ENCODE measurements around the gene UPP1. TPM values are rescaled to one million over a fixed set of nuclear protein-coding genes. Genes with fewer than 3 reads are reported as not detected.

Gene UPP1
- total RNA-seq, 1 donor from 2014 or later, result 3.3 TPM

DNA sequence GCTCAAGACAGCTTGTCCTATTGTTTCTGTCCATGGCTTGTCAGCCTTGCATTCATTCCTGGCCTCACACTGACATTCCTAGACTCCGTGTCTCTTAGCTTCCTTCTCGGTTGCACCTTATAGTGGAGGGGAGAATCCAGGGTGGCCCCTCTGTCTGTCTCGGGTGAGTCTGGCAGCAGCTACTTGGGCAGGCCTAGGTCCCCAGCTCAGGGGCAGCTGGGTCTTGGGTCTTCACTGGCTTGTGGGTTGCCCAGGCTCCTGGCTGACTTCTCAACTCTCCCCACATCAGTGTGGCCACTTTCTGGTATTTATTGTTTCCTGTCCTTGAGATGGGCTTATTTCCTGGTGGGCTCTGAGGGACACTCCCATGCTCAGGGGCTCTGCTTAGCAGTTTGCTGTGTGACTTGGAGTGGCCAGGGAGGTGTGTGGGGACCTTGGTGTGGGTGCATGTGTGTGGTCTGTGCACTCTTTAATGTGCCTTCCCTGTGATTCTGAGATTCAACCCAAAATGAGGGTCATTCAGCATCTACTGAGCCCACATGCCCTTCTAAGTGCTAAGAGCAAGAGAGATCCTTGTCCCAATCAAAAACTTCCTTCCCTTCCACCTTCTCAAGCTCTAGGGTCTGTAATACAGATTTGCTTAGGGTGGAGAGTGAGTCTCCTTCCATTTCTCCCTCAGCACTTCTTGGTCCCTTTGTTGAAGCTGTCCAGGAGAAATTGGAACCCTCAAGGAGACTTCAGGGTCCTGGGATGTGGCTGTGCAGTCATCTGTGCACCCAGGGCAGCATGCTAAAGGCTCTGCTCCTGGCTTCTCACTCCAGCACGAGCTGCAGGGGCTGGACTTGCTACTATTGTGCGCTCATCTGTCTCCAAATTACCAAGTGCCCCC, 20.1 kb downstream of the UPP1 start:
- H3K36me3 Mint-ChIP-seq (ENCODE audit: low read depth), result peaks cover 22% of the 10 kb centered on the region
- peaks cover 6% of the 10 kb centered on the region for H3K27me3 Mint-ChIP-seq
- no peak overlapping the region for H3K27ac Mint-ChIP-seq
- CTCF ChIA-PET, result interaction anchor here (1.0 to 3.9 kb wide), 13 partner anchors 8 to 257 kb away, joined by 3 to 108 read pairs (median 6); partner anchors contain the start of gene C7orf57
- H3K9me3 Mint-ChIP-seq, result no peaks in the 10 kb centered on the region
- no peak overlapping the region for H3K4me3 Mint-ChIP-seq
- TF ChIP-seq, protein P1, sequence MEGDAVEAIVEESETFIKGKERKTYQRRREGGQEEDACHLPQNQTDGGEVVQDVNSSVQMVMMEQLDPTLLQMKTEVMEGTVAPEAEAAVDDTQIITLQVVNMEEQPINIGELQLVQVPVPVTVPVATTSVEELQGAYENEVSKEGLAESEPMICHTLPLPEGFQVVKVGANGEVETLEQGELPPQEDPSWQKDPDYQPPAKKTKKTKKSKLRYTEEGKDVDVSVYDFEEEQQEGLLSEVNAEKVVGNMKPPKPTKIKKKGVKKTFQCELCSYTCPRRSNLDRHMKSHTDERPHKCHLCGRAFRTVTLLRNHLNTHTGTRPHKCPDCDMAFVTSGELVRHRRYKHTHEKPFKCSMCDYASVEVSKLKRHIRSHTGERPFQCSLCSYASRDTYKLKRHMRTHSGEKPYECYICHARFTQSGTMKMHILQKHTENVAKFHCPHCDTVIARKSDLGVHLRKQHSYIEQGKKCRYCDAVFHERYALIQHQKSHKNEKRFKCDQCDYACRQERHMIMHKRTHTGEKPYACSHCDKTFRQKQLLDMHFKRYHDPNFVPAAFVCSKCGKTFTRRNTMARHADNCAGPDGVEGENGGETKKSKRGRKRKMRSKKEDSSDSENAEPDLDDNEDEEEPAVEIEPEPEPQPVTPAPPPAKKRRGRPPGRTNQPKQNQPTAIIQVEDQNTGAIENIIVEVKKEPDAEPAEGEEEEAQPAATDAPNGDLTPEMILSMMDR (IDR thresholded peaks at IDR 0.05), result no peak
- POLR2A ChIA-PET, result interaction anchor here (1.2 kb wide), 1 partner anchor 117 kb away, joined by 11 read pairs; no protein-coding TSS in a partner anchor
- ATAC-seq (ENCODE audit: low read depth) (no peak), DNase-seq (no peak)
- H3K4me1 Mint-ChIP-seq, result peaks cover 5% of the 10 kb centered on the region
- intact Hi-C loops (cut with micrococcal nuclease), result no loop called here

DNA sequence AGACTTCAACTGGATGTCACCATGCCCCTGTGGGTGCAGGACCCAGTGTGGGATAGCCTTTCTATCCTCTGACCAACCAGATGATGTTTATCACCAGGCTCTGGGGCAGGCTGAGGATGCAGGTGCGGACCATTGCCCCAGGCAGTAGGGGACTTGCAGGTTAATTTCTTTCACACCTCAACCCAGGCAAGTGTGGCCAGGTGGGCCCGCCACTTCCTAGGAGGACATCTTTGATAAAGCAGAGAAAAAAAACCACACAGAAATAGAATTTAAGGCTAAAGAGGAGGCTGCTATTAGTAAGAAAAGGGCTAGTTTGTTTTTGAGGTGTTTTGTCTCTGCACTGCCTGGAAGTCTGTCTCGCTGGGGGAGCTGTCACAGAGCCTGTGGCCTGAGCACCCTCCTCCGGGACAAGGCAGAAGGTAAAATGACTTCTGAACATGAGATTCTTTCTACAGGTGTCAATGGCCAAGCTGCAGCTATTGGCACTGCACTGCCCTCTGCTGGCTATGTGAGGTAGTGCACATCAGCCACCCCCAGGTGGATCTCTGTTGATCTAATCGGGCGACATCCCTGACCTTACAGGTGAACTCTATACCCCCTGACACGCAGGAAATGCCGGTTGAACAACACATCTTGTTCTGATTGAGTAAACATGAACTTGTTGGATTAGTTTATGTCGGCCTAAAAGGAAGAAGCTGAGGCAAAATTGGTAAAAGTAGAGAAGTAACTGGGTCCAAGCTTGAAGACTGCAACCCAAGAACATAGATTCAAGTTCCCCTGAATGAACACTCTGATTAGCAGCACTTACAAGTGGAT, 21.0 kb downstream of the UPP1 start:
- peaks cover 5% of the 10 kb centered on the region for H3K4me1 Mint-ChIP-seq
- no peak overlapping the region for H3K4me3 Mint-ChIP-seq
- H3K9me3 Mint-ChIP-seq, result no peaks in the 10 kb centered on the region
- ATAC-seq (ENCODE audit: low read depth) (peak; percentile 92), DNase-seq (peak; percentile 79)
- POLR2A ChIA-PET, result interaction anchor here (0.8 to 1.2 kb wide), 2 partner anchors 118 to 165 kb away, joined by 3 to 11 read pairs; no protein-coding TSS in a partner anchor
- peaks cover 17% of the 10 kb centered on the region for H3K36me3 Mint-ChIP-seq (ENCODE audit: low read depth)
- CTCF ChIA-PET, result interaction anchor here (0.8 to 3.9 kb wide), 19 partner anchors 8 to 844 kb away, joined by 3 to 108 read pairs (median 5); partner anchors contain the start of genes C7orf57 and UPP1
- no peak overlapping the region for H3K27ac Mint-ChIP-seq
- intact Hi-C loops (cut with micrococcal nuclease), result loop anchor here (1.0 kb wide), 7 partner anchors 25 to 844 kb away; partner anchors contain the start of gene C7orf57
- TF ChIP-seq, protein P1 (IDR thresholded peaks at IDR 0.05), result peak; percentile 75
- H3K27me3 Mint-ChIP-seq, result peaks cover 6% of the 10 kb centered on the region

DNA sequence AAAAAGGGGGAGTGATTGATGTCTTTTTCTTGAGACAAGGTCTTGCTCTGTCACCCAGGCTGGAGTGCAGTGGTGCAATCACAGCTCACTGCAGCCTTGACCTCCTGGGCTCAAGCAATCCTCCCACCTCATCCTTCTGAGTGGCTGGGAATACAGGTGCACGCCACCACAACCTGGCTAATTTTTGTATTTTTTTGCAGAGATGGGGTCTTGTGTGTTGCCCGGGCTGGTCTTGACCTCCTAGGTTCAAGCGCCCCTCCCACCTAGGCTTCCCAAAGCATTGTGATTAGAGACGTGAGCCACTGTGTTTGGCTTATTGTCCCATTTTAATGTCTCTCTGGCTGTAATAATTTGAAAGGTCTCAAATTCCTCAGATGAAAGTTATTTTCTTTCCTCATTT, 21.8 kb downstream of the UPP1 start:
- POLR2A ChIA-PET, result interaction anchor here (0.8 to 1.2 kb wide), 2 partner anchors 119 to 166 kb away, joined by 3 to 11 read pairs; no protein-coding TSS in a partner anchor

DNA sequence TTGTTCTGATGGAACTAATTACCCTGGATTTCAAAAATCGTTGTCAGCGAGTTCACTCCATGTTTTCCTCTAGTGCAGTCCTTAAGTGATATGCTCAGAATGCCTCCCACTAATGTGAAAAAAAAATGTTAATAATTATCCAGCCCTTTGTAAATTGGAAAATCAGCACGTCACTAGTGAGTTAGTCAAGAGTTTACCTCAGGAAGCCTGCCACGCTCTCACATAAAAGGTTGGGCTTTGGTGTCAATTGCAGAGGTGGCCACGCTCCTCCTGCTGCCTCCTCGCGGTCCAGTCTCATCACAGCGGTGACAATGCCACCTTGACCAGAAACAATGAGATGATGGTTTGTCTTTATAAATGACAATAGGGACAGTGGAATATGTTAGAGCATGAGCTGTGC, 22.5 kb downstream of the UPP1 start:
- DNase-seq (no peak), ATAC-seq (ENCODE audit: low read depth) (no peak)
- Mint-ChIP-seq H3K9me3 (no peaks in the 10 kb centered on the region), H3K4me3 (no peak overlapping the region), H3K4me1 (peaks cover 5% of the 10 kb centered on the region), H3K27me3 (peaks cover 6% of the 10 kb centered on the region), H3K36me3 (ENCODE audit: low read depth) (peaks cover 15% of the 10 kb centered on the region), H3K27ac (no peak overlapping the region)
- ChIA-PET POLR2A (no interaction called here), CTCF (interaction anchor here (0.5 to 2.7 kb wide), 5 partner anchors 120 to 173 kb away, joined by 3 to 15 read pairs (median 9); no protein-coding TSS in a partner anchor)
- intact Hi-C loops (cut with micrococcal nuclease), result no loop called here
- TF ChIP-seq, protein P1 (IDR thresholded peaks at IDR 0.05), result no peak

More for the DNA sequence above, 21.8 kb downstream of the UPP1 start:
- ATAC-seq (ENCODE audit: low read depth) (no peak), DNase-seq (no peak)
- H3K9me3 Mint-ChIP-seq, result no peaks in the 10 kb centered on the region
- H3K27me3 Mint-ChIP-seq, result peaks cover 6% of the 10 kb centered on the region
- no peak overlapping the region for H3K4me3 Mint-ChIP-seq
- peaks cover 16% of the 10 kb centered on the region for H3K36me3 Mint-ChIP-seq (ENCODE audit: low read depth)
- peaks cover 5% of the 10 kb centered on the region for H3K4me1 Mint-ChIP-seq
- CTCF ChIA-PET, result interaction anchor here (0.8 to 3.9 kb wide), 18 partner anchors 9 to 845 kb away, joined by 3 to 108 read pairs (median 6); partner anchors contain the start of genes C7orf57 and UPP1
- intact Hi-C loops (cut with micrococcal nuclease), result loop anchor here (1.0 kb wide), 7 partner anchors 26 to 845 kb away; partner anchors contain the start of gene C7orf57
- TF ChIP-seq, protein P1 (IDR thresholded peaks at IDR 0.05), result no peak
- no peak overlapping the region for H3K27ac Mint-ChIP-seq

All from activated B cell treated with CpG ODN at 0.5 μM for 24 hours (primary cell).